IPS-18a (cell line): ENCODE data around the gene LAMA2.

Experiments
- H3K27ac ChIP-seq: one replicate; pipeline ENCODE4 v1.5.1; 2013; ENCODE audit warnings: low read length
- H3K27me3 ChIP-seq: one replicate; pipeline ENCODE4 v1.6.1; 2013; ENCODE audit warnings: mild to moderate bottlenecking, low read length; ENCODE audit not compliant: control insufficient read depth, insufficient read depth
- H3K36me3 ChIP-seq: one replicate; pipeline ENCODE4 v1.6.1; 2013; ENCODE audit warnings: low read depth, low read length; ENCODE audit not compliant: control insufficient read depth
- H3K4me1 ChIP-seq: one replicate; pipeline ENCODE4 v1.6.1; 2013; ENCODE audit warnings: low read depth, low read length; ENCODE audit not compliant: control insufficient read depth
- H3K4me3 ChIP-seq: one replicate; pipeline ENCODE4 v1.5.1; 2013; ENCODE audit warnings: low read length
- H3K9ac ChIP-seq: one replicate; pipeline ENCODE4 v1.6.1; 2013; ENCODE audit warnings: mild to moderate bottlenecking, low read length, moderate library complexity
- H3K9me3 ChIP-seq: one replicate; pipeline ENCODE4 v1.6.1; 2013; ENCODE audit warnings: low read depth, low read length; ENCODE audit not compliant: control insufficient read depth

The LAMA2 gene

GRCh38 chr6:129236001-129236517, 353.1 kb downstream of the LAMA2 start:
- no peaks in the 10 kb centered on the region for H3K9me3 ChIP-seq
- H3K36me3 ChIP-seq = no peaks in the 10 kb centered on the region
- no peaks in the 10 kb centered on the region for H3K4me1 ChIP-seq
- H3K9ac ChIP-seq = no peak overlapping the region
- H3K27ac ChIP-seq = no peak overlapping the region
- H3K27me3 ChIP-seq = no peaks in the 10 kb centered on the region
- no peak overlapping the region for H3K4me3 ChIP-seq

- H3K36me3 ChIP-seq = no peaks in the 10 kb centered on the region
- H3K27ac ChIP-seq = no peak overlapping the region
- H3K9ac ChIP-seq = no peak overlapping the region
- no peaks in the 10 kb centered on the region for H3K4me1 ChIP-seq
- no peaks in the 10 kb centered on the region for H3K27me3 ChIP-seq
- H3K4me3 ChIP-seq = no peak overlapping the region
- H3K9me3 ChIP-seq = no peaks in the 10 kb centered on the region
These were observed 356.1 kb downstream of the LAMA2 start for GRCh38 chr6:129238991-129239390.

GRCh38 chr6:129239825-129240491, 357.0 kb downstream of the LAMA2 start:
- H3K36me3 ChIP-seq = no peaks in the 10 kb centered on the region
- H3K4me3 ChIP-seq = no peak overlapping the region
- no peak overlapping the region for H3K27ac ChIP-seq
- no peaks in the 10 kb centered on the region for H3K4me1 ChIP-seq
- H3K9me3 ChIP-seq = no peaks in the 10 kb centered on the region
- no peaks in the 10 kb centered on the region for H3K27me3 ChIP-seq
- no peak overlapping the region for H3K9ac ChIP-seq

GRCh38 chr6:129240492-129240853, 357.5 kb downstream of the LAMA2 start:
- no peaks in the 10 kb centered on the region for H3K36me3 ChIP-seq
- no peaks in the 10 kb centered on the region for H3K4me1 ChIP-seq
- H3K27me3 ChIP-seq = no peaks in the 10 kb centered on the region
- no peak overlapping the region for H3K4me3 ChIP-seq
- no peak overlapping the region for H3K9ac ChIP-seq
- H3K9me3 ChIP-seq = no peaks in the 10 kb centered on the region
- H3K27ac ChIP-seq = no peak overlapping the region

- Histone ChIP-seq H3K9me3 (no peaks in the 10 kb centered on the region), H3K4me3 (no peak overlapping the region), H3K27ac (no peak overlapping the region), H3K36me3 (no peaks in the 10 kb centered on the region), H3K4me1 (no peaks in the 10 kb centered on the region), H3K9ac (no peak overlapping the region), H3K27me3 (no peaks in the 10 kb centered on the region)
These were observed 359.6 kb downstream of the LAMA2 start for GRCh38 chr6:129242546-129242945.

- Histone ChIP-seq H3K27ac (no peak overlapping the region), H3K9ac (no peak overlapping the region), H3K4me3 (no peak overlapping the region), H3K9me3 (no peaks in the 10 kb centered on the region), H3K27me3 (no peaks in the 10 kb centered on the region), H3K36me3 (no peaks in the 10 kb centered on the region), H3K4me1 (no peaks in the 10 kb centered on the region)
These were observed 360.4 kb downstream of the LAMA2 start for GRCh38 chr6:129243377-129243776.

- Histone ChIP-seq H3K9me3 (no peaks in the 10 kb centered on the region), H3K36me3 (no peaks in the 10 kb centered on the region), H3K4me1 (no peaks in the 10 kb centered on the region), H3K27me3 (no peaks in the 10 kb centered on the region), H3K9ac (no peak overlapping the region), H3K27ac (no peak overlapping the region), H3K4me3 (no peak overlapping the region)
These were observed 366.0 kb downstream of the LAMA2 start for GRCh38 chr6:129248946-129249345.

GRCh38 chr6:129251669-129252376, 368.9 kb downstream of the LAMA2 start:
- no peaks in the 10 kb centered on the region for H3K4me1 ChIP-seq
- H3K27me3 ChIP-seq = no peaks in the 10 kb centered on the region
- peak overlapping the region; percentile 9 for H3K9ac ChIP-seq
- no peaks in the 10 kb centered on the region for H3K9me3 ChIP-seq
- no peak overlapping the region for H3K4me3 ChIP-seq
- H3K36me3 ChIP-seq = no peaks in the 10 kb centered on the region
- no peak overlapping the region for H3K27ac ChIP-seq

- Histone ChIP-seq H3K4me3 (no peak overlapping the region), H3K4me1 (no peaks in the 10 kb centered on the region), H3K27me3 (no peaks in the 10 kb centered on the region), H3K9me3 (no peaks in the 10 kb centered on the region), H3K9ac (peak overlapping the region; percentile 9), H3K36me3 (no peaks in the 10 kb centered on the region), H3K27ac (no peak overlapping the region)
These were observed 369.6 kb downstream of the LAMA2 start for GRCh38 chr6:129252377-129253071.

GRCh38 chr6:129253242-129253641, 370.3 kb downstream of the LAMA2 start:
- no peak overlapping the region for H3K9ac ChIP-seq
- no peaks in the 10 kb centered on the region for H3K36me3 ChIP-seq
- no peaks in the 10 kb centered on the region for H3K27me3 ChIP-seq
- H3K27ac ChIP-seq = no peak overlapping the region
- H3K4me1 ChIP-seq = no peaks in the 10 kb centered on the region
- H3K4me3 ChIP-seq = no peak overlapping the region
- no peaks in the 10 kb centered on the region for H3K9me3 ChIP-seq

GRCh38 chr6:129253727-129254126, 370.8 kb downstream of the LAMA2 start:
- Histone ChIP-seq H3K36me3 (no peaks in the 10 kb centered on the region), H3K27me3 (no peaks in the 10 kb centered on the region), H3K4me1 (no peaks in the 10 kb centered on the region), H3K9me3 (no peaks in the 10 kb centered on the region), H3K9ac (no peak overlapping the region), H3K27ac (no peak overlapping the region), H3K4me3 (no peak overlapping the region)
